Neural cell (in vitro differentiated cells): ENCODE data around the gene CMTM8. TPM values are rescaled to one million over a fixed set of nuclear protein-coding genes. Genes with fewer than 3 reads are reported as not detected.
"Not testable (repeated sequence)": the region's sequence is repeated elsewhere in the genome, so short reads cannot be mapped to it uniquely, and the experiment has no call there.

ENCODE experiments used
- H2AFZ ChIP-seq: fragments of 200-600, 300-800 bp; sonication (generic), shearing (Covaris generic); 2 replicates; pipeline ENCODE4 v1.6.0; 2014; ENCODE audit warnings: low read depth, mild to moderate bottlenecking, antibody characterized with exemption, low read length, moderate library complexity
- H3F3A ChIP-seq: fragments of 200-600 bp; shearing (Covaris generic); 2 replicates; pipeline ENCODE4 v1.6.1; 2016; ENCODE audit warnings: mild to moderate bottlenecking, moderate library complexity, mixed read lengths, antibody characterized with exemption, low read length; ENCODE audit not compliant: insufficient read depth, poor library complexity, severe bottlenecking
- H3K27ac ChIP-seq: fragments of 200-600, 300-800 bp; sonication (generic), shearing (Covaris generic); 2 replicates; pipeline ENCODE4 v1.5.1; 2014; ENCODE audit warnings: mild to moderate bottlenecking, low read length, moderate library complexity
- H3K27me3 ChIP-seq: fragments of 300-800, 200-600 bp; sonication (generic), shearing (Covaris generic); 2 replicates; pipeline ENCODE4 v1.6.0; 2014; ENCODE audit warnings: mild to moderate bottlenecking, low read depth, low read length, moderate library complexity; ENCODE audit not compliant: insufficient read depth
- H3K36me3 ChIP-seq: fragments of 300-800, 200-600 bp; sonication (generic), shearing (Covaris generic); 2 replicates; pipeline ENCODE4 v1.5.1; 2014; ENCODE audit warnings: mild to moderate bottlenecking, antibody characterized with exemption, low read length, moderate library complexity; ENCODE audit not compliant: insufficient read depth
- H3K4me2 ChIP-seq: fragments of 300-800, 200-600 bp; sonication (generic), shearing (Covaris generic); 2 replicates; pipeline ENCODE4 v1.6.0; 2014; ENCODE audit warnings: mild to moderate bottlenecking, low read length
- H3K4me3 ChIP-seq: fragments of 300-800, 200-600 bp; sonication (generic), shearing (Covaris generic); 2 replicates; pipeline ENCODE4 v1.5.1; 2014; ENCODE audit warnings: mild to moderate bottlenecking, low read length, moderate library complexity
- H3K79me2 ChIP-seq: fragments of 200-600 bp; shearing (Covaris generic); replicated peaks from 2 replicates; pipeline ENCODE4 v1.6.0; 2014; ENCODE audit warnings: mild to moderate bottlenecking, low read length, moderate library complexity; ENCODE audit not compliant: insufficient read depth
- H3K9ac ChIP-seq: fragments of 300-800, 200-600 bp; sonication (generic), shearing (Covaris generic); 2 replicates; pipeline ENCODE4 v1.6.1; 2016; ENCODE audit warnings: mild to moderate bottlenecking, low read length, mixed read lengths
- H3K9me2 ChIP-seq: fragments of 200-600 bp; shearing (Covaris generic); 2 replicates; pipeline ENCODE4 v1.6.1; 2016; ENCODE audit warnings: mild to moderate bottlenecking, low read length, mixed read lengths; ENCODE audit not compliant: insufficient read depth
- H3K9me3 ChIP-seq: fragments of 200-600, 300-800 bp; sonication (generic), shearing (Covaris generic); 2 replicates; pipeline ENCODE4 v1.6.1; 2016; ENCODE audit warnings: mild to moderate bottlenecking, mixed run types, low read length, moderate library complexity, mixed read lengths
- H4K20me1 ChIP-seq: fragments of 200-600 bp; shearing (Covaris generic); 2 replicates; pipeline ENCODE4 v1.6.1; 2016; ENCODE audit warnings: mild to moderate bottlenecking, mixed run types; ENCODE audit not compliant: insufficient read depth
- EP300 ChIP-seq: fragments of 450-650 bp; conservative IDR thresholded peaks from 2 replicates; pipeline ENCODE4 v1.6.1; 2014; ENCODE audit warnings: antibody characterized with exemption, mild to moderate bottlenecking, moderate library complexity; ENCODE audit not compliant: poor library complexity, severe bottlenecking
- EZH2 ChIP-seq: fragments of 200-600, 300-800 bp; shearing (Covaris generic), sonication (generic); IDR thresholded peaks from 2 replicates; pipeline ENCODE4 v1.6.1; 2014; ENCODE audit warnings: antibody characterized with exemption, low read length, borderline replicate concordance, mild to moderate bottlenecking; ENCODE audit not compliant: insufficient read depth, poor library complexity, severe bottlenecking
- RAD21 ChIP-seq: fragments of 450-650 bp; conservative IDR thresholded peaks from 2 replicates; pipeline ENCODE4 v1.6.1; 2014; ENCODE audit warnings: antibody characterized with exemption, mild to moderate bottlenecking, moderate library complexity
- SMC3 ChIP-seq: fragments of 450-650 bp; conservative IDR thresholded peaks from 2 replicates; pipeline ENCODE4 v1.6.1; 2014; ENCODE audit warnings: antibody characterized with exemption, mild to moderate bottlenecking, moderate library complexity; ENCODE audit not compliant: poor library complexity
- polyA plus RNA-seq: library from polyadenylated mRNA; depleted of rRNA; stranded (reverse); fragments of >200 nt; gene quantifications from 2 replicates; pipeline ENCODE4 v1.2.3, GENCODE V29; 2014
- TF ChIP-seq, protein P1 (sequence below): fragments of 450-650 bp; IDR thresholded peaks from 2 replicates; pipeline ENCODE4 v1.5.1; 2014; ENCODE audit warnings: antibody characterized with exemption, mild to moderate bottlenecking, moderate library complexity; ENCODE audit not compliant: poor library complexity, severe bottlenecking

CMTM8 gene
- polyA plus RNA-seq, 1 donor from 2014 or later: not detected

DNA sequence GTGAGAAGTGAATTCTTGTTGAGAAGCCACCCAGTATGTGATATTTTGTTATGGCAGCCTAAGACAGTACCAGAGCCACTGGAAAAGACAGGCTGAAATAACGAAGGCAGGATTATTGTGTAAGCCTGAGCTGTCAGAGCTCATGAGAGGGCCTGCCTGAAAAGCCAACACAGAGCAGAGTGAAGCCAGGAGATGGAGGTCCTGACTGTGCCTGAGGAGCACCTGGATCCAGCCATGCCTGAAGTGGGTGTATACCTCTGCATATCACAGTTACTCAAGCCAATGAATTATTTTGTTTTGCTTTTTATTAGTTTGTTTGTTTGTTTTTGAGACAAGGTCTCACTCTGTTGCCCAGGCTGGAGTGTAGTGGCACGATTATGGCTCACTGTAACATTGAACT lies 149.0 kb downstream of the CMTM8 start:
- Histone ChIP-seq H3K9me2 (no peaks in the 10 kb centered on the region), H3K36me3 (no peaks in the 10 kb centered on the region), H3K27me3 (peaks cover 17% of the 10 kb centered on the region), H3K4me2 (no peak overlapping the region), H3K27ac (no peak overlapping the region), H4K20me1 (no peaks in the 10 kb centered on the region), H3K4me3 (no peak overlapping the region), H3K79me2 (no peaks in the 10 kb centered on the region), H3K9me3 (no peaks in the 10 kb centered on the region), H3K9ac (no peak overlapping the region), H3F3A (no peaks in the 10 kb centered on the region), H2AFZ (no peak overlapping the region)
- no peak for TF ChIP-seq EP300

DNA sequence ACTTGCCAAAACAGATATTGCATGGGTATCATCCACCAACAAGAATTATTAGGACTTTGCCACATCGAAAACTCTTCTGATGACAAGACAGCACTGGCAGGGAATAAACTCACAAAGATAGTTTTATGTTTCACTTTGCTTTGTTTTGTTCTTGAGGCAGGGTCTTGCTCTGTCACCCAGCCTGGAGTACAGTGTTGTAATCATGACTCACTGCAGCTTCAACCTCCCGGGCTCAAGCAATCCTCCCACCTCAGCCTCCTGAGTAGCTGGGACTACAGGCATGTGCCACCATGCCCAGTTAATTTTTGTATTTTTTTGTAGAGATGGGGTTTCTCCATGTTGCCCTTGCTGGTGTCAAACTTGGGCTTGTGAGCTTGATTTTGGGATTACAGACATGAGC lies 151.1 kb downstream of the CMTM8 start:
- H3F3A ChIP-seq, H3K9me3 ChIP-seq, H3K36me3 ChIP-seq, H2AFZ ChIP-seq, H3K79me2 ChIP-seq, H3K4me3 ChIP-seq, H3K9me2 ChIP-seq, H3K27ac ChIP-seq, H3K4me2 ChIP-seq, H3K9ac ChIP-seq, H4K20me1 ChIP-seq: not testable (repeated sequence)
- peaks cover 26% of the 10 kb centered on the region for H3K27me3 ChIP-seq

DNA sequence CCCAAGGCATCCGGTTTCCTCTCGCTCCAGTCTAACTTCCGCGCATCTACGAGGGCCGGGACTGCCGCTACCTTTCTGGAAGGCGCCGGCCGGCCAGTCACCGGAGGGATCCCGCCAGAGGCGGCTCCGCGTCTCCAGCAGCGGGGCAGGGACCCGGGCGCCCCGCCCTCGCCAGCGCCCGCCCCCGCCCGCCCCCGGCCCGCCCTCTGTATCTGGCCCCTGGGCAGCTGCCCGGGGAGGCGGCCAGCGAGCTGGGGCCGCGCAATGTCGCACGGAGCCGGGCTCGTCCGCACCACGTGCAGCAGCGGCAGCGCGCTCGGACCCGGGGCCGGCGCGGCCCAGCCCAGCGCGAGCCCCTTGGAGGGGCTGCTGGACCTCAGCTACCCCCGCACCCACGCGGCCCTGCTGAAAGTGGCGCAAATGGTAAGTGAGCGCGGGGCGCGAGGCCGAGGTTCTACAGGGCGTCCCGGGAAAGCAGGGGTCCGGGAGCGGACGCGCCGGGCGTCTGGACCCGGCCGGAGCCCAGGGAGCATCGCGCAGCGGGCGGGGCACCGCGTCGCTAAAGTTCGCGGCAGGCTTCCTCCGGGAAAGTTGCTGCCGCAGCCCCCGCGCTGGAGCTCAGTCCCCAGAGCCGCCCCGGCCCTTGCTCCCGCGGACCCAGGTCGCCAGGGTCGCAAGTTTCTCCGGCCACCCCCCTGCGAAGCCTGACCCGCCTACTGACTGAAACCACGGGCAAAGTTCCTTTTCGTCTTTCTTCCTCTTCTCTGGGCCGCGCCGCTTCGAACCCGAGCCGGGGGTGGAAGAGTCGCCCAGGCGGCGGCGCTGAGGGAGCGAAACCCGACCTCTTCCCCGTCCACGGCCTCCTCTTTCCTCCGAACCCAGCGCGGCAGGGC lies 153.4 kb downstream of the CMTM8 start, which contains the start of gene CMTM7:
Gene CMTM7 (plus strand): TSS at position 211 of the 893 bp plus-strand sequence. CDS start 54 bp downstream, at position 265.
- H3K4me2 ChIP-seq: no peak within 1 kb of the TSS
- no peaks in the 10 kb centered on the region for H3K79me2 ChIP-seq
- TF ChIP-seq SMC3: no peak
- TF ChIP-seq, protein P1, sequence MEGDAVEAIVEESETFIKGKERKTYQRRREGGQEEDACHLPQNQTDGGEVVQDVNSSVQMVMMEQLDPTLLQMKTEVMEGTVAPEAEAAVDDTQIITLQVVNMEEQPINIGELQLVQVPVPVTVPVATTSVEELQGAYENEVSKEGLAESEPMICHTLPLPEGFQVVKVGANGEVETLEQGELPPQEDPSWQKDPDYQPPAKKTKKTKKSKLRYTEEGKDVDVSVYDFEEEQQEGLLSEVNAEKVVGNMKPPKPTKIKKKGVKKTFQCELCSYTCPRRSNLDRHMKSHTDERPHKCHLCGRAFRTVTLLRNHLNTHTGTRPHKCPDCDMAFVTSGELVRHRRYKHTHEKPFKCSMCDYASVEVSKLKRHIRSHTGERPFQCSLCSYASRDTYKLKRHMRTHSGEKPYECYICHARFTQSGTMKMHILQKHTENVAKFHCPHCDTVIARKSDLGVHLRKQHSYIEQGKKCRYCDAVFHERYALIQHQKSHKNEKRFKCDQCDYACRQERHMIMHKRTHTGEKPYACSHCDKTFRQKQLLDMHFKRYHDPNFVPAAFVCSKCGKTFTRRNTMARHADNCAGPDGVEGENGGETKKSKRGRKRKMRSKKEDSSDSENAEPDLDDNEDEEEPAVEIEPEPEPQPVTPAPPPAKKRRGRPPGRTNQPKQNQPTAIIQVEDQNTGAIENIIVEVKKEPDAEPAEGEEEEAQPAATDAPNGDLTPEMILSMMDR: no peak
- TF ChIP-seq RAD21: no peak
- TF ChIP-seq EZH2: peak; percentile 54
- H3F3A ChIP-seq: no peaks in the 10 kb centered on the region
- H3K9ac ChIP-seq: no peak within 1 kb of the TSS
- H2AFZ ChIP-seq: no peak within 1 kb of the TSS
- H3K4me3 ChIP-seq: peak within 1 kb of the TSS; percentile 68
- H3K9me3 ChIP-seq: no peaks in the 10 kb centered on the region
- H3K36me3 ChIP-seq: no peaks in the 10 kb centered on the region
- no peaks in the 10 kb centered on the region for H4K20me1 ChIP-seq
- peaks cover 26% of the 10 kb centered on the region for H3K27me3 ChIP-seq
- H3K9me2 ChIP-seq: no peaks in the 10 kb centered on the region
- no peak within 1 kb of the TSS for H3K27ac ChIP-seq
